ENCODE measurements around the gene PRR12. TPM values are rescaled to one million over a fixed set of nuclear protein-coding genes. Genes with fewer than 3 reads are reported as not detected.

PRR12 gene
- total and polyA plus RNA-seq, 4 donors = 0.86 to 3.5 (median 2.8) TPM

- Histone ChIP-seq H3K9ac (ENCODE audit: low read depth in 1 of 2, low read length in 2 of 2) (peak overlapping the region; percentile 73 to 98), H3K4me3 (ENCODE audit: low read depth in 1 of 3, low read length in 3 of 3) (peak overlapping the region; percentile 76 to 99 (median 81)), H3K27ac (ENCODE audit: low read depth in 1 of 2, low read length in 2 of 2) (peak overlapping the region; percentile 70 to 84), H3K4me1 (ENCODE audit: control insufficient read depth in 4 of 4, insufficient read depth in 4 of 4, low read length in 3 of 4) (peaks cover 0 to 32% (median 17%) of the 10 kb centered on the region in 4 donors), H3K36me3 (ENCODE audit: control insufficient read depth in 4 of 4, insufficient read depth in 3 of 4, low read depth in 1 of 4, low read length in 3 of 4) (peaks cover 2 to 9% (median 7%) of the 10 kb centered on the region in 4 donors), H3K9me3 (ENCODE audit: control insufficient read depth in 4 of 4, low read length in 3 of 4) (no peaks in the 10 kb centered on the region), H3K27me3 (ENCODE audit: control insufficient read depth in 4 of 4, insufficient read depth in 4 of 4, low read length in 3 of 4) (no peaks in the 10 kb centered on the region)
- DNase-seq (ENCODE audit: low spot score) = no peak
- 10% methylated on average over 5 of the region's 5 CpGs for WGBS
- TF ChIP-seq FOXA1 (IDR thresholded peaks at IDR 0.05) = no peak
- TF ChIP-seq NR2F2 (IDR thresholded peaks at IDR 0.05) = no peak
- TF ChIP-seq REST (IDR thresholded peaks at IDR 0.05) = no peak
- TF ChIP-seq ATF3 (IDR thresholded peaks at IDR 0.05) = no peak
- no peak for TF ChIP-seq GABPA (IDR thresholded peaks at IDR 0.05 in 1 of 2, conservative IDR thresholded peaks at IDR 0.05 in 1 of 2)
- no peak for TF ChIP-seq HNF4G (IDR thresholded peaks at IDR 0.05)
- TF ChIP-seq JUND (IDR thresholded peaks at IDR 0.05) = no peak
- no peak for TF ChIP-seq RXRA (IDR thresholded peaks at IDR 0.05)
- no peak for TF ChIP-seq CTCF (IDR thresholded peaks at IDR 0.05; ENCODE audit: low read depth, low read length, missing input control)
- no peak for TF ChIP-seq RAD21 (IDR thresholded peaks at IDR 0.05)
- no peak for TF ChIP-seq HNF4A (conservative IDR thresholded peaks at IDR 0.05)
- no peak for TF ChIP-seq MAX (IDR thresholded peaks at IDR 0.05)
These were observed 51.6 kb downstream of the PRR12 start for GRCh38 chr19:49642492-49643035.

- DNase-seq (ENCODE audit: low spot score) = no peak
- 88% methylated on average over 2 of the region's 2 CpGs for WGBS
- H3K4me3 ChIP-seq (ENCODE audit: low read depth in 1 of 3, low read length in 3 of 3) = no peak overlapping the region
- no peaks in the 10 kb centered on the region for H3K9me3 ChIP-seq (ENCODE audit: control insufficient read depth in 4 of 4, low read length in 3 of 4)
- H3K36me3 ChIP-seq (ENCODE audit: control insufficient read depth in 4 of 4, insufficient read depth in 3 of 4, low read depth in 1 of 4, low read length in 3 of 4) = peaks cover 2 to 9% (median 7%) of the 10 kb centered on the region in 4 donors
- peak overlapping the region in 1 of 2 donors; percentile 98 for H3K9ac ChIP-seq (ENCODE audit: low read depth in 1 of 2, low read length in 2 of 2)
- no peak overlapping the region for H3K27ac ChIP-seq (ENCODE audit: low read depth in 1 of 2, low read length in 2 of 2)
- H3K4me1 ChIP-seq (ENCODE audit: control insufficient read depth in 4 of 4, insufficient read depth in 4 of 4, low read length in 3 of 4) = peaks cover 0 to 32% (median 16%) of the 10 kb centered on the region in 4 donors
- no peak for TF ChIP-seq FOXA1 (IDR thresholded peaks at IDR 0.05)
- H3K27me3 ChIP-seq (ENCODE audit: control insufficient read depth in 4 of 4, insufficient read depth in 4 of 4, low read length in 3 of 4) = no peaks in the 10 kb centered on the region
These were observed 52.5 kb downstream of the PRR12 start for GRCh38 chr19:49643466-49643865.

Measured in liver (tissue), 9 donors.